ENCODE data around the gene POU2AF3. TPM values are rescaled to one million over a fixed set of nuclear protein-coding genes. Genes with fewer than 3 reads are reported as not detected.

The POU2AF3 gene
- total and polyA plus RNA-seq, 2 of the 4 experiments (the other 2 are of a cell fraction), result 0.17 TPM; not detected in 1

- H4K5ac ChIP-seq (ENCODE audit: low read depth, low read length), result no peak overlapping the region
- intact Hi-C loops (cut with micrococcal nuclease) (no loop called here), in situ Hi-C loops (cut with MboI; ENCODE audit: low sequenced_read_pairs) (no loop called here), dilution Hi-C loops (cut with HindIII; ENCODE audit: low sequenced_read_pairs, unreplicated experiment) (no loop called here)
- no peak overlapping the region for H2BK120ac ChIP-seq (ENCODE audit: low read depth, low read length)
- H3K4me2 ChIP-seq (ENCODE audit: low read depth, low read length), result no peak overlapping the region
- H3K23ac ChIP-seq (ENCODE audit: low read depth, low read length), result no peak overlapping the region
- no peak overlapping the region for H2AK5ac ChIP-seq (ENCODE audit: low read depth, low read length)
- H3K9ac ChIP-seq (ENCODE audit: low read depth, low read length), result no peak overlapping the region
- ChIA-PET POLR2A (ENCODE audit: unreplicated experiment) (no interaction called here), CTCF (no interaction called here)
- H4K8ac ChIP-seq (ENCODE audit: low read depth in 2 of 2, low read length in 2 of 2), result no peak overlapping the region
- ATAC-seq (ENCODE audit: low read depth) (no peak), DNase-seq (no peak)
- no peak overlapping the region for H2BK5ac ChIP-seq (ENCODE audit: low read depth, low read length, poor library complexity, severe bottlenecking)
- H2AK9ac ChIP-seq (replicated peaks; ENCODE audit: low read depth, low read length, poor library complexity), result peak overlapping the region; percentile 13
- TF ChIP-seq BHLHE40 (IDR thresholded peaks at IDR 0.05; ENCODE audit: low read depth, low read length) (no peak), SMC3 (IDR thresholded peaks at IDR 0.05; ENCODE audit: low read depth, low read length) (no peak), USF2 (IDR thresholded peaks at IDR 0.05; ENCODE audit: low read depth, low read length) (no peak), RCOR1 (IDR thresholded peaks at IDR 0.05; ENCODE audit: insufficient replicate concordance, low read length) (no peak), MXI1 (IDR thresholded peaks at IDR 0.05; ENCODE audit: borderline replicate concordance, low read depth, low read length) (no peak)
- H3K14ac ChIP-seq (replicated peaks; ENCODE audit: low read depth, low read length), result no peak overlapping the region
- no peaks in the 10 kb centered on the region for H3K36me3 ChIP-seq (ENCODE audit: control insufficient read depth, insufficient read depth, low read length)
- H2AFZ ChIP-seq (replicated peaks; ENCODE audit: low read length, poor library complexity), result no peak overlapping the region
- no CpG with 5 or more reads among the region's 2 CpGs for WGBS, 2 experiments (ENCODE audit: extremely low coverage in 2 of 2, insufficient read length in 1 of 2)
- H3K56ac ChIP-seq (ENCODE audit: extremely low read depth, insufficient read depth, low read length), result no peak overlapping the region
- H3K4ac ChIP-seq (ENCODE audit: low read depth, low read length), result no peak overlapping the region
- no peaks in the 10 kb centered on the region; the same call in 1 of the 2 replicates for H3K9me1 ChIP-seq (ENCODE audit: insufficient read depth, low read length)
- H2BK20ac ChIP-seq (ENCODE audit: low read depth, low read length), result no peak overlapping the region
- peaks cover 3% of the 10 kb centered on the region; the same call in 1 of the 2 replicates for H3K4me1 ChIP-seq (ENCODE audit: control insufficient read depth, insufficient read depth, low read length)
- no peaks in the 10 kb centered on the region for H4K20me1 ChIP-seq (ENCODE audit: insufficient read depth, low read length)
- H3K4me3 ChIP-seq (ENCODE audit: insufficient read depth, low read depth, low read length), result no peak overlapping the region
- H3K27ac ChIP-seq (ENCODE audit: insufficient read depth, low read length), result no peak overlapping the region
- H2BK15ac ChIP-seq (ENCODE audit: low read depth, low read length), result no peak overlapping the region
- no peaks in the 10 kb centered on the region for H3K79me1 ChIP-seq (ENCODE audit: low read depth in 1 of 2, low read length in 2 of 2)
- no TSS peak for BruUV-seq (replicated peaks)
- no peak overlapping the region for H4K91ac ChIP-seq (ENCODE audit: insufficient read depth, low read depth, low read length)
- no peaks in the 10 kb centered on the region for H3K9me3 ChIP-seq (ENCODE audit: control insufficient read depth, insufficient read depth, low read length)
- peaks cover 7% of the 10 kb centered on the region for H3K27me3 ChIP-seq (ENCODE audit: control insufficient read depth, insufficient read depth, low read length)
- no peak overlapping the region for H3K18ac ChIP-seq (ENCODE audit: low read depth, low read length)
Observed at GRCh38 chr11:111330234-111330893, 32.0 kb downstream of the POU2AF3 start.

All from IMR-90 (cell line).